Chondrocyte (in vitro differentiated cells): ENCODE data around the gene RDH11. TPM values are rescaled to one million over a fixed set of nuclear protein-coding genes. Genes with fewer than 3 reads are reported as not detected.

Experiments used
- DNase-seq: peaks from one replicate; pipeline ENCODE4 v3.0.0; 2021; ENCODE audit warnings: mixed read lengths, low spot score
- H3K27ac Mint-ChIP-seq: one replicate; pipeline ENCODE4 v1.8.0; 2021; ENCODE audit warnings: mild to moderate bottlenecking, moderate library complexity, mixed read lengths; ENCODE audit not compliant: unreplicated experiment
- H3K27me3 Mint-ChIP-seq: 2 replicates; pipeline ENCODE4 v1.8.0; 2021; ENCODE audit warnings: low read depth, mixed read lengths
- H3K36me3 Mint-ChIP-seq: 2 replicates; pipeline ENCODE4 v1.8.0; 2021; ENCODE audit warnings: low read depth, mixed read lengths
- H3K4me1 Mint-ChIP-seq: 2 replicates; pipeline ENCODE4 v1.8.0; 2021; ENCODE audit warnings: low read depth, mild to moderate bottlenecking, mixed read lengths
- H3K4me3 Mint-ChIP-seq: one replicate; pipeline ENCODE4 v1.8.0; 2021; ENCODE audit warnings: mild to moderate bottlenecking, moderate library complexity, mixed read lengths; ENCODE audit not compliant: unreplicated experiment
- H3K9me3 Mint-ChIP-seq: 2 replicates; pipeline ENCODE4 v1.8.0; 2021; ENCODE audit warnings: low read depth, mixed read lengths
- CTCF ChIP-seq: fragments of 200-600 bp; sonication (generic); IDR thresholded peaks from 2 replicates; pipeline ENCODE4 v1.5.0; 2021; ENCODE audit warnings: antibody characterized with exemption, mild to moderate bottlenecking, moderate library complexity
- total RNA-seq: library from RNA; stranded (reverse); gene quantifications from 3 replicates; pipeline ENCODE4 v1.2.1, GENCODE V29; 2021

Gene RDH11
- total RNA-seq, 1 donor from 2014 or later: 69.4 TPM

- H3K27ac Mint-ChIP-seq: no peak overlapping the region
- no peak for DNase-seq
- H3K27me3 Mint-ChIP-seq: no peaks in the 10 kb centered on the region
- no peaks in the 10 kb centered on the region for H3K9me3 Mint-ChIP-seq
- no peak for TF ChIP-seq CTCF
- H3K36me3 Mint-ChIP-seq: peaks cover 2% of the 10 kb centered on the region
- H3K4me1 Mint-ChIP-seq: peaks cover 7% of the 10 kb centered on the region
- H3K4me3 Mint-ChIP-seq: no peak overlapping the region
Measured at GRCh38 chr14:67630938-67631337, 64.6 kb downstream of the RDH11 start.

- Mint-ChIP-seq H3K4me3 (no peak overlapping the region), H3K9me3 (no peaks in the 10 kb centered on the region), H3K4me1 (peaks cover 4% of the 10 kb centered on the region), H3K27me3 (no peaks in the 10 kb centered on the region), H3K27ac (no peak overlapping the region), H3K36me3 (peaks cover 2% of the 10 kb centered on the region)
- TF ChIP-seq CTCF: no peak
- no peak for DNase-seq
Measured at GRCh38 chr14:67630186-67630585, 65.4 kb downstream of the RDH11 start.

GRCh38 chr14:67627519-67627918 is 68.0 kb downstream of the RDH11 start:
- no peak for DNase-seq
- H3K27ac Mint-ChIP-seq: no peak overlapping the region
- H3K9me3 Mint-ChIP-seq: no peaks in the 10 kb centered on the region
- no peak for TF ChIP-seq CTCF
- peaks cover 2% of the 10 kb centered on the region for H3K36me3 Mint-ChIP-seq
- no peak overlapping the region for H3K4me3 Mint-ChIP-seq
- no peaks in the 10 kb centered on the region for H3K27me3 Mint-ChIP-seq
- peaks cover 9% of the 10 kb centered on the region for H3K4me1 Mint-ChIP-seq

Other genes with a start within 250 kb of the RDH11 start
- gene TMEM229B, start 207.0 kb downstream of the RDH11 start, total RNA-seq: 1.3 to 2.9 TPM (median 1.7 TPM) in 3 replicates
- 0.65 to 2.8 TPM (median 1.1 TPM) in 3 replicates for gene PLEKHH1, start 162.5 kb downstream of the RDH11 start, total RNA-seq
- gene PIGH, start 95.5 kb downstream of the RDH11 start, total RNA-seq: 16.3 to 19.0 TPM (median 16.9 TPM) in 3 replicates
- 2.8 to 11.1 TPM (median 10.9 TPM) in 3 replicates for gene ARG2, start 75.8 kb downstream of the RDH11 start, total RNA-seq
- 99.2 to 108 TPM (median 107 TPM) in 3 replicates for gene VTI1B, start 21.1 kb downstream of the RDH11 start, total RNA-seq
- gene RDH12, start 6.1 kb upstream of the RDH11 start, total RNA-seq: not detected in 3 replicates
- gene ZFYVE26, start 120.8 kb upstream of the RDH11 start, total RNA-seq: 26.2 to 27.4 TPM (median 27.2 TPM) in 3 replicates
- 4.8 to 13.9 TPM (median 8.2 TPM) in 3 replicates for gene RAD51B, start 124.0 kb upstream of the RDH11 start, total RNA-seq